NCI-H2107 treated with DMSO at 0.1 percent for 48 hours (cell line): Measurements from ENCODE around the gene HSPB7.
"Not testable (repeated sequence)": the region's sequence is repeated elsewhere in the genome, so short reads cannot be mapped to it uniquely, and the experiment has no call there.

Source experiments
- DNase-seq: peaks from one replicate; lab custom pipeline; 2025; ENCODE audit not compliant: unreplicated experiment; lab: John Stamatoyannopoulos, UW

HSPB7 gene

GRCh38 chr1:16051039-16051438 lies 33.2 kb upstream of the HSPB7 start:
- DNase-seq = no peak

- no peak for DNase-seq
Observed at GRCh38 chr1:16050328-16050727, 32.5 kb upstream of the HSPB7 start.

DNA sequence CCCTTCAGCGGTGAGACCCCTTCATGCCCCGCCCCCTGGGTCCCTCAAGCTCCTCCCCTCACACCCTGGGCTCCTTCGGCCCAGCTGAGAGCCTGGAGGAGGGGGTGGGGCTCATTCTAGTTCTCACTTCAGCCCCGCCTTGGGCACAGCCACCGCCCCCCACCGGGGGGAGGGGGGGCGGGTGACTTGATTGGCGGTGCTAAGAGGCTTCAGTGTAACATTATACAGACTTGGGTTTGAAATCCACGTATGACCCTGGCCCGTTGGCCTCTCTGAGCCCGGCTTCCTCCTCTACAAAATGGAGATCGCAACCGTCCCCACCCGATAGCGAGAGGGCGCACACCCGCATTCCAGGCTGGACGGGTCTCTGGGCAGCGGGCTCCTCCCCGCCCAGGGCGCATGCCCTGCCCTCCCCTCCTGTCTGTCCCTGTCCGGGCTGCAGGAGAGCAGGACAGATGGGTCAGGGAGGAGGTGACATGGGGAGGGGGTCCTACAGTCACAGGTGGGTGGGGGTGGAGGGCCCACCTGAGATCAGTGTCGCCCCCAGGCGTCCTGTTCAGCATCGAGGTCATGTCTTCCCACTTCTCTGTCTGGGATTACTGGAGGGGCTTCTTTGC lies 30.8 kb upstream of the HSPB7 start:
- no peak for DNase-seq

GRCh38 chr1:16047791-16048475 lies 30.1 kb upstream of the HSPB7 start:
- no peak for DNase-seq

DNA sequence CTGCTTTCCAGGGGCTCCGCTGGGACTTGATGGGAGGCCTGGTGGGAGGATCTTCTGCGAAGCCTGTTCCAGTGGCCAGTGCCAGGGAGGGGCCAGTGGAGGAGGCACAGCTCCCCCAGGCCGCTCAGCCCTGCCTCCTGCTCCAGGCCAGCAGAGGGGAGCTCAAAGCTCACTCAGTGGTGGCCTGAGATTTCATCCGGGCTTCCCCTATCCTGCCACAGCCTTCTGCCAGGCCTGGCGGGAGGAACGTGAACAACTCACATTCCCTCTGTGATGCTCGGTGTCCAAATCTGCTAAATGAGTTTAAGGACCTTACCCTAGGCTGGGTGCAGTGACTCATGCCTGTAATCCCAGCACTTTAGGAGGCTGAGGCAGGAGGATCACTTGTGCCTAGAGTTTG lies 29.0 kb upstream of the HSPB7 start:
- DNase-seq = no peak

GRCh38 chr1:16043950-16044349 lies 26.1 kb upstream of the HSPB7 start:
- DNase-seq = no peak

GRCh38 chr1:16043521-16043920 lies 25.7 kb upstream of the HSPB7 start, which contains the start of gene CLCNKB:
TSS of gene CLCNKB (plus strand) at chr1:16043782. CDS start at chr1:16044493, 711 bp downstream.
- peak; percentile 38 for DNase-seq

GRCh38 chr1:16042654-16043053 lies 24.8 kb upstream of the HSPB7 start:
- DNase-seq = not testable (repeated sequence)

- DNase-seq = no peak
Observed at GRCh38 chr1:16042096-16042495, 24.3 kb upstream of the HSPB7 start.

- no peak for DNase-seq
Observed at GRCh38 chr1:16041200-16041599, 23.4 kb upstream of the HSPB7 start.

DNA sequence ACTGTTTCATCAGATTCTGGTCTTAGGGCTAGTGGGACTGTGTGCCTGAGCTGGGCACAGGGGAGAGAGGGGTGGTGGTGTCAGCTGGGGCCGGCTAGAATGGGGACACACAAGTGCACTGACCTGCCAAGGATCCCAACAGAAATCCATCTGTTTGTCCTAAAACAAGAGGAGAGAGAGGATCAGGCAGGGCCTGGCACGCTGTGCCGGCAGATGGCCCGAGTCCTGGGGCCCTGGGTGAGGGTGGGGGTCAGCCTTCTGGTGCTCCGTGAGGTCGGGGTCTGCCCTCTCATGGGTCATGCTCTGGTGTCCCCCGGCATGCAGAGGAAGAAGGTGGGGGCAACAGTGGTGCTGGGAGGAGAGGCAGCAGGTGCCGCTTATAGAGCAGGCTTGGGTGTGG lies 22.0 kb upstream of the HSPB7 start:
- not testable (repeated sequence) for DNase-seq

GRCh38 chr1:16038620-16038912 lies 20.7 kb upstream of the HSPB7 start:
- no peak for DNase-seq

DNA sequence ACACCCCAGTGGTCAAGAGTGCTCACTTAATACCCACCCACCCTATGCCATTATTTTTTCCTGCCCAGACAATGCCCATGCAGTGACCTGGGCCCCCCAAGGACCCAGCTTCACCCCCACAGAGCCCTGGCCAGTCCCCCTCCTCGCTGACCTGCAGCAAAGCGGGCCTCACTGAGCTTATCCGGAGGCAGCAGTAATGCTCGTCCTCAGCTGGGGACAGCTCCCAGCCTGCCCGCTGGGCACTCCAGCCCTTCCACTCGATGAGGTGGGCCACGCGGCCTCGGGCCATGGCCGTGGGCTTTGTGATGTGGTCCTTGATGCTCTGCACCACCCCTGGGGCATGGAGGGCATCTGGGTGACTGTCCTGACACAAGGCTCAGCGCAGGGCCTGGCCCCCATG lies 18.6 kb upstream of the HSPB7 start:
- DNase-seq = not testable (repeated sequence)

DNA sequence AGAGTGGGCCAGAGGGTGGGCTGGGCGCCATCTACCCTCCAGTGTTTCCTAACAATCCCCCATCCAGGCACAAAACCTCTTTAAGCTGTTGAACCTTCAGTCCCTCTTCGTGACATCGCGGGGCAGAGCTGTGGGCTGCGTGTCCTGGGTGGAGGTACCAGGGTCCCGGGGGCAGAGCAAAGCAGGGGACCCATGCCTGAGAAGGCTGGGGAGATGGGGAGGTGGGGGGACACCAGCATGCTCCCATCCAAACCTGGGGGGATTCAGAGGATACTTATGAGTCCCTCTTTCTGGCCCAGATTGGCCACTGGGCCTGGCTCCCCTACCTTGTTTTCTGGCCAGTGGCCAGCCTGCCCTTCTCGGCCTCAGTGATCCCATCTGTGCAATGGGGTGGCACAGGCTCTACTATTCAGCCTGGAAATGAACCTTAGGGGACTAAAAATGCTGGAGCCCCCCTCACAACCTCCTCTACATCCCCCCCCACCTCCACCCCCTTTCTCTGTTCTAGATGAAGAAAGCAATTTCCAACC lies 15.3 kb upstream of the HSPB7 start:
- not testable (repeated sequence) for DNase-seq

DNA sequence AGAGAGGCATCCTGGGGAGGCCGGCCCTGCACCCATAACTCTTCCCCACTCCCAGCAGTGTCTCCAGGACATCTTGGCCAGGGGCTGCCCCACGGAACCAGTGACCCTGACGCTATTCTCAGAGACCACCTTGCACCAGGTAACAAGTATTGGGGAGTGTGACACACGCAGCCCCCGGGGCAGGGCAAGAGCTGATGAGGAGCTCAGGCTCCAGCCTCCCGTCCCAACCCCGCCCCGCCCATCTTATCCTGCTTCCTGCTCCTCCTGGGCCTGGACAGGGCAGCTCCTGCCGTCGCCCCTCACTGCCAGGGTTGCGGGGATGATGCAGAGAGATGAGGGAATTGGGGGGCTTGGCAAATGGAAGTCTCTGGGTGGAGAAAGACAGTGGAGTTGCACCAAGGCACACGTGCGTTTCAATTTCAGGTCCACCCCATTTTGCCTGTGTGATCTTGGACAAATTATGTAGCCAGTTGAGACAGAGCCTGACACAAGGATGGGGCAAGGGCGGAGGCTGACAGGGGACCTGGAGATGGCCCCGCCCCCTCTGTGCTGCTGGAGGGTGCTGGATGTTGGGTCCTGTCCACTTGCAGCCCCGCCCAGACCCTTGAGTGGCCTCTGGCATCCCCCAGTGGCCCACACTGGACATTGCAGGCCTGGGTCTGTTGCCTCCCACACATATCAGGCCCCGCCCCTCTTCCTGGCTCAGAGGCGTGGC lies 14.7 kb upstream of the HSPB7 start:
- peak; percentile 18 for DNase-seq

- DNase-seq = no peak
Observed at GRCh38 chr1:16031551-16031950, 13.7 kb upstream of the HSPB7 start.

- DNase-seq = no peak
Observed at GRCh38 chr1:16029288-16029687, 11.4 kb upstream of the HSPB7 start.

DNA sequence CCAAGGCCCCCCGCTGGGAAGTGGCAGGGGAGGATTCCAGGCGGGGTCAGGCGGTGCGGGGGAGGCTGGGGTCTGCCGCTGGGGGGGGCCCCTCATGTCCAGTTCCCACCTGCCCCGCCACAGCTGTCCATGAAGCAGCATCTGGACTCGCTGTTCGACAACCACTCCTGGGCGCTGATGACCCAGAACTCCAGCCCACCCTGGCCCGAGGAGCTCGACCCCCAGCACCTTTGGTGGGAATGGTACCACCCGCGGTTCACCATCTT lies 11.1 kb upstream of the HSPB7 start:
- DNase-seq = not testable (repeated sequence)

GRCh38 chr1:16028237-16029002 lies 10.6 kb upstream of the HSPB7 start:
- no peak for DNase-seq

GRCh38 chr1:16026723-16027484 lies 9.1 kb upstream of the HSPB7 start:
- no peak for DNase-seq

DNA sequence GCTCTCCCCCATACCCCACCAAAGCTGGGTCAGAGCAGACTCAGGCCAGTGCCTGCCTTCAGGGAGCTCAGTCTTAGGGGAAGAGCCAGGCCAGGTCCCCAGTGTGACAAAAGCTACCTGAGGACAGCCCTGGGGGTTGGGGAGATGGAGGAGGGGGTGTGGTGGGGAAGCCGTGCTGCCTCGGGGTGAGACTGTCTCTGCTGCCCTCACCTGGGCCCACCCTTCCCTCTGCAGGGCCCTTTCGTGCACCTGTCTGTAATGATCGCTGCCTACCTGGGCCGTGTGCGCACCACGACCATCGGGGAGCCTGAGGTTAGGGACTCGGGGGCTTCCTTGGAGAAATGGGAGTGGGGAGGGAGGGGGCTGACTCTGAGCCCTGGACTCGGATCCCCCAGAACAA lies 8.5 kb upstream of the HSPB7 start:
- not testable (repeated sequence) for DNase-seq
